IPS DF 6.9 (cell line): ENCODE measurements around the gene WIPF3.

ENCODE experiments used
- DNase-seq: peaks from one replicate; pipeline ENCODE4 v3.0.0-alpha.2; 2013; ENCODE audit warnings: low read depth, low spot score
- H3K27ac ChIP-seq: one replicate; pipeline ENCODE4 v1.5.1; 2013; ENCODE audit warnings: low read length, control low read depth
- H3K27me3 ChIP-seq: 2 replicates; pipeline ENCODE4 v1.6.1; 2013; ENCODE audit warnings: mild to moderate bottlenecking, low read length; ENCODE audit not compliant: control insufficient read depth, insufficient read depth
- H3K36me3 ChIP-seq: 2 replicates; pipeline ENCODE4 v1.6.1; 2013; ENCODE audit warnings: low read length; ENCODE audit not compliant: control insufficient read depth, insufficient read depth
- H3K4me1 ChIP-seq: 2 replicates; pipeline ENCODE4 v1.6.1; 2013; ENCODE audit warnings: low read length; ENCODE audit not compliant: control insufficient read depth, insufficient read depth
- H3K4me3 ChIP-seq: 2 replicates; pipeline ENCODE4 v1.5.1; 2013; ENCODE audit warnings: mild to moderate bottlenecking, low read length
- H3K9me3 ChIP-seq: 2 replicates; pipeline ENCODE4 v1.6.1; 2013; ENCODE audit warnings: low read length, inconsistent platforms; ENCODE audit not compliant: control insufficient read depth, insufficient read depth
- WGBS: extraction: QIAGEN DNeasy Blood & Tissue Kit; methylation state at CpG from one replicate; pipeline ENCODE4 v1.1.7; 2013; ENCODE audit warnings: mixed read lengths, missing lambda C conversion rate; ENCODE audit not compliant: insufficient read length, insufficient coverage; 5-methylcytosine and 5-hydroxymethylcytosine counted together

WIPF3 gene

GRCh38 chr7:29924684-29925083, 118.4 kb downstream of the WIPF3 start:
- no peaks in the 10 kb centered on the region for H3K27me3 ChIP-seq
- DNase-seq: no peak
- no peaks in the 10 kb centered on the region for H3K4me1 ChIP-seq
- no peak overlapping the region for H3K27ac ChIP-seq
- peaks cover 11% of the 10 kb centered on the region; the same call in 1 of the 2 replicates for H3K36me3 ChIP-seq
- no CpG with 5 or more reads among the region's 2 CpGs for WGBS
- H3K4me3 ChIP-seq: no peak overlapping the region
- no peaks in the 10 kb centered on the region for H3K9me3 ChIP-seq

DNA sequence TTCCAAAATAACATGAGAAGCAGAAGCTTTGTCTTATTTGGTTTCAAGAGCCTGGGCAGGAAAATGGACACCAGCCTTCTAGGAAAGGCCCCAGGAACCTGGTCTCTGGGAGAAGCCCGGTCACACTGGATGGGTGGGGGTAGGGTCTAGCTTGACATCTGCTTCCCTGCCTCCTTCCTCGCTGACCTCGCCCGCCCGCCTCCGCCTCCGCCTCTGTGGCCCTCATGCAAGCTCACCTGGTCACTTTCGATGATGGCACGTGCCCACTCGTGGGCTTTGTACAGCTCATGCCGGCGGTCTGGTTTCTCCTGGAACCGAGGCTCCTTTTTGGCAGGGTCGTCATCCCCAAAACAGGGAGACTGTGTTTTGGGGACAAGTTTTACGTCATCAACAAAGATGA, 119.9 kb downstream of the WIPF3 start:
- DNase-seq: no peak
- peaks cover 12% of the 10 kb centered on the region; the same call in 1 of the 2 replicates for H3K36me3 ChIP-seq
- H3K27me3 ChIP-seq: no peaks in the 10 kb centered on the region
- no peak overlapping the region for H3K4me3 ChIP-seq
- H3K27ac ChIP-seq: no peak overlapping the region
- no CpG with 5 or more reads among the region's 15 CpGs for WGBS
- no peaks in the 10 kb centered on the region for H3K4me1 ChIP-seq
- H3K9me3 ChIP-seq: no peaks in the 10 kb centered on the region

DNA sequence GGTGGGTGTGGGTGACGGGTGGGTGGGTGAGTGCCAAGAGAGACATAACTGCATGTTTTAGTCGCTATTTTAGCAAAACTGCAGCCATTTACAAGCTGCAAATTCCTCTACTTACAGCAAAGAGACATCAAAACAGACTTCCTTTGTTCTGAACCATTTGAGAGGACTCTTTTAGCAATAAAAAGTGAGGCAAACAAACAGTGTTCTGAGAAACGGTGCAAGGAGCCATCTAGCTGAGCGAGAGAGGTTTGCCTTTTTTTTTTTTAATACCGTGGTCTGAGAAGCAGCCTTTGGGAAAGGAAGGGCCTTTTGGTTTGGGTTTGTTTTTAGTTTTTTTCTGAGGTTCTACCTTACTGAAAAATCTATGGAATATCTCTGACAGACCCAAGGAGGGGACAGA, 120.4 kb downstream of the WIPF3 start:
- no peak overlapping the region for H3K27ac ChIP-seq
- no CpG with 5 or more reads among the region's 5 CpGs for WGBS
- H3K9me3 ChIP-seq: no peaks in the 10 kb centered on the region
- H3K36me3 ChIP-seq: peaks cover 12% of the 10 kb centered on the region; the same call in 1 of the 2 replicates
- no peaks in the 10 kb centered on the region for H3K4me1 ChIP-seq
- DNase-seq: no peak
- H3K4me3 ChIP-seq: no peak overlapping the region
- H3K27me3 ChIP-seq: no peaks in the 10 kb centered on the region

- no peaks in the 10 kb centered on the region for H3K9me3 ChIP-seq
- no peak overlapping the region for H3K4me3 ChIP-seq
- 0 out of 2 replicates have a peak, but pooled peaks cover 3% of the 10 kb centered on the region for H3K36me3 ChIP-seq
- H3K27me3 ChIP-seq: no peaks in the 10 kb centered on the region
- H3K27ac ChIP-seq: no peak overlapping the region
- no peak for DNase-seq
- H3K4me1 ChIP-seq: no peaks in the 10 kb centered on the region
- WGBS: no CpG with 5 or more reads among the region's 17 CpGs
Measured at GRCh38 chr7:29929018-29929807, 122.9 kb downstream of the WIPF3 start.

DNA sequence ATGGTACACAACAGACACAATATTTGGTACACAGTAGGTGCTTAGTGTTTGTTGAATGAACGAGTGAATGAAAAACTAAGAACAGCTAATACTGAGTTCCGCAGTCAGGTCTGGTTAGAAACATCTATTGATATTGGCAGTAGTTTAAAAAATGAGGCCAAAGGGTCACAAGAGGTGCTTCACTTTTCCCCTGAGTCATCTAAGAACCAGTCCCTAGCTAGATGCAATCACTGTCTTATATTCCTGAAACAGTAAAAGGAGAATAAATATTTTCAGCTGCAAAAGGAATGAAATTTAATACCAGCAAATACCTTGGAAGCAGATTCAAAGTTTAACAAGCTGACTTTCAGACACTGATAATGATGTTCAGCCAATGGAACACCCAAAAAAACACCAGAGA, 128.8 kb downstream of the WIPF3 start:
- Histone ChIP-seq H3K4me1 (no peaks in the 10 kb centered on the region), H3K27ac (no peak overlapping the region), H3K27me3 (no peaks in the 10 kb centered on the region), H3K36me3 (peaks cover 21% of the 10 kb centered on the region; the same call in 1 of the 2 replicates), H3K9me3 (no peaks in the 10 kb centered on the region), H3K4me3 (no peak overlapping the region)
- no CpG with 5 or more reads among the region's 2 CpGs for WGBS
- no peak for DNase-seq

DNA sequence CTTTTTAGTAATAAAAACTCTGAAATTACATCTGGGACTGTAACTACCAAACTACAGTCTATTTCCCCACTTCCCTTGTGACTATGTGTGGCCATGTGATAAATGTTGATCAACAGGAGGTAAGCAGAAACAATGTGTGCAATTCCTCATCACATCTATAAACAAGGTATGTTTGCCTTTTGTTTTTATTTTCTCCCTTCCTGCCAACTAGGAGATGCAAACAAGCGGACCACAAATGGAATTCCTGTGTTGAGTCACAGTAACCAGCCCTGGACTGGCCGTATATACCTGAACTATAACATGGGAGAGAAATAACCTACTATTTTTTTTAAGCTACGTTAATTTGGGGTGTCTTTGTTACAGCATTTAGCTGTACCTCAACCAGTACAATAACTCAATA, 130.8 kb downstream of the WIPF3 start:
- H3K4me3 ChIP-seq: no peak overlapping the region
- no peaks in the 10 kb centered on the region for H3K4me1 ChIP-seq
- H3K36me3 ChIP-seq: peaks cover 26% of the 10 kb centered on the region; the same call in 1 of the 2 replicates
- no peaks in the 10 kb centered on the region for H3K9me3 ChIP-seq
- no peak for DNase-seq
- H3K27me3 ChIP-seq: no peaks in the 10 kb centered on the region
- H3K27ac ChIP-seq: no peak overlapping the region
- no CpG with 5 or more reads among the region's 3 CpGs for WGBS

- Histone ChIP-seq H3K4me3 (no peak overlapping the region), H3K27ac (no peak overlapping the region), H3K36me3 (peaks cover 28% of the 10 kb centered on the region; the same call in 1 of the 2 replicates), H3K9me3 (no peaks in the 10 kb centered on the region), H3K4me1 (no peaks in the 10 kb centered on the region), H3K27me3 (no peaks in the 10 kb centered on the region)
- DNase-seq: no peak
- no CpG with 5 or more reads among the region's 2 CpGs for WGBS
Measured at GRCh38 chr7:29940199-29940598, 133.9 kb downstream of the WIPF3 start.

DNA sequence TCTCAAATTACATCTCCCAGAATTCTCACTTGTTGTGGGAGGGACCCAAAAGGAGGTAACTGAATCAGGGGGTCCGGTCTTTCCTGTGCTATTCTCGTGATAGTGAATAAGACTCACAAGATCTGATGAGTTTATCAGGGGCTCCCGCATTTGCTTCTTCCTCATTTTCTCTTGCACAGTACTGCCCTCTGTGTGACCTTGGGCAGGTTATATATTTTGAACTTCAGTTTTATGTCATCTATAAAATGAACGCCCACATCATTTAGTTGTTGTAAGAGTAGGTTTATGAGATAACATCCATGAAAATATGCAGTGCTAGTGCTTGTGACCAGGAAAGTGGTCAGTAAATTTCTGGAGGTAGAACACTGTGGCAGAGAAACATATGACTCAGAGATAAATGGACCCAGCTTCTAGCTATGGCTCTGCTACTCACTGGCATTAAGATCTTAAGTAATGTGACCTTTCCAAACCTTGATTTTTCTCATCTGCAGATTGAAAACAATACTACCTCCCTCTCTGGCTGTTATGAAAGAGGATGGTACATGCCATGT, 139.0 kb downstream of the WIPF3 start:
- H3K4me3 ChIP-seq: no peak overlapping the region
- no peak overlapping the region for H3K27ac ChIP-seq
- WGBS: no CpG with 5 or more reads among the region's 4 CpGs
- no peaks in the 10 kb centered on the region for H3K27me3 ChIP-seq
- H3K9me3 ChIP-seq: no peaks in the 10 kb centered on the region
- no peak for DNase-seq
- H3K4me1 ChIP-seq: no peaks in the 10 kb centered on the region
- peaks cover 19% of the 10 kb centered on the region; the same call in 1 of the 2 replicates for H3K36me3 ChIP-seq

DNA sequence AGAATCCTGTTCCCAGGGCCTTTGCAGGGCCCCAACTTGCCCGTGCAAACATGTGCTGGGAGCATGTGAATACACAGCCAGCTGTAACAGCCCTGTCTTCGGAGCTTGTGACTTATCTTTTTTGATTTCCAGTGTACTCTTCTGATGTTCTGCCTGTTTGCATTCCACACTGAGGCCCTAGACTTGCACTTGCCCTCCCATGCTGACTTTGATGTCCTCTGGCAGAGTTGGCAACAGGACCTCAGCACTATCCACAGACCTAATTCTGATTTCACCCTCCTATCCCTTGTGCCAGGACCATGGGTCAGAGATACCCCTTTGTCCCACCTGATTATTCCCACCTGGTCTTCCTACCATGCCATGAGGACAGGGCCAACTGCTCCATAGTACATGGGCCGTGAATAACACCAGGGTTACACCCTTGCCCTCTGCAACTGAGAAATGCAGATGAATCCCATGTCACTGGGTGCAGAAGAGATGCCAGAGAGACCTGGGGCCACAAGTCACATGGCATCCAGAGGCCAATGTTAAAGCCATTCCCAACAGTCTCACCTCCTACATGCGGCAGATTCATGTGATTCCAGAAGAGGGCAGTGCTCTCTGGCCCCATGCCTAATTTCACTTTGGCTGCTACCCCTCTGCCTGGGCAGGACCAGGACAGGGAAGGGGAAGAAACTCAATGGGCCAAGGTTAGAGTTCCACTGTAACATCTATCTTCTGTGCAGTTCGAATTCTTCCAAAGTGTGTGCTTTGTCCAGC, 140.3 kb downstream of the WIPF3 start:
- H3K36me3 ChIP-seq: peaks cover 19% of the 10 kb centered on the region
- DNase-seq: peak; percentile 25

GRCh38 chr7:29948587-29948986, 142.3 kb downstream of the WIPF3 start:
- Histone ChIP-seq H3K27me3 (no peaks in the 10 kb centered on the region), H3K4me3 (no peak overlapping the region), H3K4me1 (no peaks in the 10 kb centered on the region), H3K9me3 (no peaks in the 10 kb centered on the region), H3K36me3 (peaks cover 20% of the 10 kb centered on the region), H3K27ac (no peak overlapping the region)
- no peak for DNase-seq
- WGBS: no CpG with 5 or more reads among the region's 2 CpGs

More for the DNA sequence above, 140.3 kb downstream of the WIPF3 start:
- Histone ChIP-seq H3K9me3 (no peaks in the 10 kb centered on the region), H3K4me1 (no peaks in the 10 kb centered on the region), H3K4me3 (no peak overlapping the region), H3K27ac (no peak overlapping the region), H3K27me3 (no peaks in the 10 kb centered on the region)
- no CpG with 5 or more reads among the region's 5 CpGs for WGBS
